HG03575 (cell line): ENCODE measurements around the gene SCAMP3.

ENCODE experiments used
- ATAC-seq: cut with Tn5 transposase; IDR thresholded peaks from one replicate; pipeline ENCODE4 v1.9.1; 2021; ENCODE audit not compliant: unreplicated experiment, insufficient number of reproducible peaks, low FRiP score; ENCODE audit errors: extremely low read depth

SCAMP3 gene

DNA sequence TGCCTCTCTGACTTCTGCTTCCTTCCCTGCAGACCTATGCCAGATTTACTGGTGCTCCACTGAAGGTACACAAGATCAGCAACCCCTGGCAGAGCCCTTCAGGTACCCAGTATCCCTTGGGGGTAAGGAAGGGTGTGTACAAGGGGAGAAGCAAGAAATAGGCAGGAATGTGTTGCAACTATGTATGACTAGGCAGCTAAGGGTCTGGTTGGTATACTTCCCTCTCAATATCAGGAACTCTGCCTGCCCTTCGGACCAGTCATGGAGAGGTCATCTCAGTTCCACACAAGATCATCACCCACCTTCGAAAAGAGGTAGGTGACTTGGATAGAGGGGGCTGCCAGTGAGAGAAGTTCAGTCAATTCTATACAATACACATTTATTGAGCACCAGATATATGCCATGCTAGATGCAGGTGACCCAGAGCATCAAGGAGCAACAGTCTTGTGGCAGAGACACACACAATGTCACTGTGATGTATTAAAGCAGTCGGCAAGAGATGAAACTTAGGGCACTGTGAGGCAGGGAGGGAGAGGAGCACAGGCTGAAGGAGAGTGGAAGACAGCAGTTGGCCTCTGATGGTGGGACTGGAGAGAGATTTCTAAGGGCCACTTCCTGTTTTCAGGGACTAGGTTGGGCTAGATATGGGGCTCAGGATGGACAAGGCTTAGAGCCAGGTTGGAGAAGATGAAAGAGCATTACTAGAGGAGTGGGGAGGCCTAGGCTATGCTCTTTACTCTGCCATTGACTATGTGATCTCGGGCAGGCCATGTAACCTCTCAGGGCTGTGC is 51.7 kb downstream of the SCAMP3 start:
- no peak for ATAC-seq

DNA sequence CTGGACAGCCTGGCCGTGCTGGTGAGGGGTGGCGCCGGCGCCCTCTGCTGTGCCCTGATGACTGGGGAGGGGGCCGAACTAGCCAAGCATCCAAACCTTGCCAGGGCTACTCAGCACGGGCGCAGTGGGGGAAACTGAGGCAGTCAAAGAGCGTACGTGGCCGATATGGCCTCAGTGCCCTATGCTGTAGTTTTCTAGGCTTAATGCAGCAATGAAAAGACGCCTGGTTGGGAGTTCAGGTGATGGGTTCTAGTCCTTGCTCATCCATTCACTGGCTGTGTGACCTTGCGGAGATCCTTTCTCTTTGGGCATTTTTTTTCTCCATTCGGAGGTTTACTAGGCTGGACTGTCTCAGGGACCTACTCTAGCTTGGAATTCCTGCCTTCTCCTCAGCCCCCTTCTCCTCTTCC is 52.8 kb downstream of the SCAMP3 start:
- no peak for ATAC-seq

GRCh38 chr1:155208541-155209311 is 53.4 kb downstream of the SCAMP3 start, which contains the start of gene MTX1:
Gene MTX1 (plus strand): TSS chr1:155208695. CDS start chr1:155208805, 110 bp downstream.
- no peak for ATAC-seq

DNA sequence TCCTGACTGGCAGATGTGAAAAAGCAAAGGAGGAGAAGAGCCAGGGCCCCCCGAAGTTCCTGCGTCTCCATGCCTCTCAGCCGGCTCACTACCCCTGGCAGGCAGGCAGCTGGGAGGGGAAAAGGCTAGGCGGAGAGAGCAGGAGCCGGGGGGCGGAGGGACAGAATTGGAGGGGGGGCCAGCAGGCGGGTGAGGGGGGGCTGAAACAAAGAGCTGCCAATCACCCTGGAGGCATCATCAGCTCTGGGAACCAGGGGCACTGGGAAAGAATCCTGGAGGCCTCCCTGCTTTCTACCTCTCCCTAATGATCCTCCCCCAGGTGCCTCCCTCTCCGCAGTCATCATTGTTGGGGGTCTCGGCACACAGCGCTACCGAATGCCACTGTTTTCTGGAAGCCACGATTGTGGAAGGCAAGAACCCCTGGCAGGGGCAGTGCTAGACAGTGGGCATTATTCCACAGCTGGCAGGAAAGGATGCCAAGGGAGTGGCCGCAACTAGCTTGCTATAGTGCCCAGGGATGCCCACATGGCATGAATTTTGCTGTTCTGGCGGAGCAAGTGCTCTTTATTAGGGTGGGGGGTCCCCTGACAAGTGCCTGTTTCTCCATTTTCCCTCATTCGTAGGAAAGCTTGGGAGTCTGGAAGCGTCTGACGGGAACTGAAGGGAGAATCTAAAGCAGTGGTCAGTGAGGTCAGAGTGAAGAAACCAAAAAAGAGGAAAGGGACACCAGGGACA is 54.2 kb downstream of the SCAMP3 start, which contains the start of gene THBS3:
Gene THBS3 (minus strand): TSS at position 92 of the 735 bp plus-strand sequence. CDS start 21 bp downstream, at position 71.
- ATAC-seq: no peak

- ATAC-seq: no peak
Observed at GRCh38 chr1:155206891-155207805, 55.0 kb downstream of the SCAMP3 start.
